Stimulated activated CD8-positive, alpha-beta memory T cell treated with anti-CD3 and anti-CD28 coated beads, Interleukin-7, amount 100 ng/mL, for 24 hours (primary cell): ENCODE data around the gene PCDHGC5.

Experiments used
- DNase-seq: peaks from one replicate; pipeline ENCODE4 v3.0.0-alpha.2; 2020; ENCODE audit warnings: low read depth

Gene PCDHGC5

DNA sequence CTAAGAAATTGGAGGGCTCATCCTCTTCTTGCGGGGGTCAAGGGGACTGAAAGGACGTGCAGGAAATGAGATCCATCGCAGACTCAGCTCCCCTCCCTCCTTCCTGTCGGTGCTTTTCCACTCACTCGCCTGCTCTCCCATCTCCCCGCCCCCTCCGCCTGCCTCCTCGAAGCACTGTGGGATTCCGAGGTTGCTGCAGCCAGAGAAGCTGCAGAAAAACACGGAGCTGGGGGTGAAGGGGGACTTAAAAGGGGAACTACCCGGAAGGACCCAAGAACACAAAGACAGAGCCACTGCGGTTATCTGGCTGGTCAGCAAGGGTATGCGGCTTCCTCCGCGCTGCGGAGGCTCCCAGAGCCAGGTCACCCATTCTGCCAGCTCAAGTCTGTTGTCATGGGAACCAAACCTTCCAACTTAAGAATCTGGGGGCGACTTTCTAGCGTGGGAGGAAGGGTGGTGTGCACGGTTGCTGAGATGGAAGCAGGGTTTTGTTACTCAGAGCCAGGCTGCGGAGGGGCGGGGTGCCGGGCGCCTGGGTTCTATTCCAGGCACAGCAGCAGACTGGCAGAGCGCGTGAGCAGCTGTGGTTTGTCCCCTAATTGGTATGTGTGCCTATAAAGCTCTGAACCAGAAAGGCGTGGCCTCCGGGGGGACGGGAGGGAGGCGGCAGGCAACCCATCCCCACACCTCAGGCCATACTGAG lies 24.9 kb downstream of the PCDHGC5 start:
- DNase-seq = no peak

DNA sequence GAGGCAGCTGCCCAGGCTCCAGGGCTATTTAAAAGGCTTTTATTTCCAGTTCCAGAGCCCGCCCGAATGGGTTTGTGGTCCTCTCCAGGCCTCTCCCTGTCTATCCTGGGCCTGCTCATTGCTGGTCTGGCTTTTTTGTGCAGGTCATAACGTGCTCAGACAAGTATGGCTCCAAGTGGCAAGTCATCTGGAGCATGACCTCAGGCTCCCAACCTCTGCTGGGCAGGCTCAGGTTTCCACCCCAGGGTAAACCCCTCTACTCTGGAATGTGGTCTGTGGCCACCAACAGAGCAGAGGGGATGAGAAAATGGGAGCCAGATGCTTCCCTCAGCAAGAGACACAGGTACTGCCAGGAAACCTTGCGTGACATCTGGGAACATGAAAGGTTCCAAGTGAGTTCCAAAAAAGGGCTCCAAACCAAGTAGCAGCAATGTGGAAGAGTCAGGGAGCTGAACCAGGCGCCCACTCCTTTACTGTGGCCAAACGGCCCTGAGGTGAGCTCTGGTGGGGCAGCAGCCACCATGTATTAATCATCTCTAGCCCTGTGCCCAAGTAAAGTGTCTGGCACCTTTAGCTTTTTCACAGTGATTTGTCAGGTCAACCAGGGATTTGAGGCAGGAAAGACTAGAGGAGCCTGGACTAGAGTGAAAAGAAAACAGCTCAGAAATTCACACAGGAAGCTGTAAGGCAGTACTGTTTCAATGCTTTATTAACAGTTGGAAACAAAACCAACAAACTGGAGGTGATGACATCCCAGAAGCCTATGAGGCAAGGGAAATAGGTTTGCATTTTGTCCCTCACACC lies 25.7 kb downstream of the PCDHGC5 start:
- DNase-seq = no peak

DNA sequence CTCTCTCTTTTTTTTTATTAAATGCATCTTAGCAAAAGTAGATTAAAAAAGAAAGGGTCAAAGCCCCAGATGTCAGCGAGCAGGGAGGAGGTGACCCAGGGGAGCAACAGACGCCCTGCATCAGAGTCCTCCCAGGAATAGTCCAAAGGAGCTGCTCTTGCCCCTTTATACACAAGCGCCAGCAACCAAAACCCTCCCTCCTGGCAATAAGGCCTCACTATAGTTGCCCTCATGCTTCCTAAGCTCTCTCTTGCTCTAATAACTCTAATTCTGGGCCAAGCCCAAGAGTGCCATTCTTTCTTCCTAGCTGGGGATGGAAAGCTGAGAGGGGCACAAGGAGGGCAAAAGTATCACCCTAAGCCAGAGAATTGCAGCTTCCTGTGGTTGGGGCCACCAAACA lies 26.3 kb downstream of the PCDHGC5 start:
- DNase-seq = no peak

DNA sequence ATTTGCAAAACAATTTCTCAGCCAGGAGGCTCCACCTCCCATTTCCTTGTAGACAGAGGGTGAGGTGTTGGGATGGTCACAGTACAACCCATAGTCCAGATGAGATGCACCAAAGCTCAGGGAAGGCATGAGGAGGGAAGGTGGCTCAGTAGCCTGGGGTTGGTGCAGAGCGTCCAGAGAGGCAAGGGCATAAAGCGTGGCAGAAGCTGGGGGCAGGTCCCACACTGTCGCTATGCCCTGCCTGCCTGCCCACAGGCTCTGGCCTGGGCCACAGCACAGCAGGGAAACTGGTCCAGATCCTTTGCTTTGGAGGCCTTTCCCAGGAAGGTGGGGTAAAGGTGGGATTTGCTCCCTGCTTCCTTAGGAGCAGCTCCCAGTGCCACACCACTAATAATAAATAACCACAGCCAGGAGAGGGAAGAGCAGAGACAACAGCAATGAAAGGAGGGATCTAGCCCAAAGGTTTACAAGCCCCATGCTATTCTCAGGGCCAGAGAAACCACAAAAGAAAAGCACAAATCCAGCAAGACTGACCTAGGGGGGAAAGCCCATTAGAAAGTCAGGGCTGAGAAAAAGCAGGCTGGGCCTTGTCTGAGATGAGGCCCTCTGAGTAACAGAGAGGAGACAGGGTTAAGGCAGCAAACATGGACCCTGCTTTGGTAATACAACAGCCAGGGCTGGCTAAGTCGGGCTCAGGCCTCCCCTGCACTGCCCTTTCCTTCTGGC lies 27.2 kb downstream of the PCDHGC5 start:
- DNase-seq = no peak

DNA sequence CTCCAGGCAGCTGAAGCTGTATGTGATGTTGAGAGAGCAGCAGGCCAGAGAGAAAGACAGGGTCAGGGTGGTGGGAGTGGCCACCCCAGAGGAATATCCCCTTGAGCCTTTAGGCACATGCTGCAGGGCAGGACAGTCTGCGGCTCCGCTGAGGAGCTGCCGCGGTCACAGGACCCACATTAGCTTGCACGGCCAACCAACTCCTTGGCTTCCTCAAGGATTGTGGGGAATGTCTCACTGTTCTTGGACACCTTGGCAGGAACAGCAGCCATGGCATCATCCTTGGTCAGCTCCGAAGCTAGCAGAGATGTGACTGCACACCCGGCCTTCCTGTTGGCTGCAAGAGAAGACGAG lies 27.8 kb downstream of the PCDHGC5 start:
- DNase-seq = no peak

DNA sequence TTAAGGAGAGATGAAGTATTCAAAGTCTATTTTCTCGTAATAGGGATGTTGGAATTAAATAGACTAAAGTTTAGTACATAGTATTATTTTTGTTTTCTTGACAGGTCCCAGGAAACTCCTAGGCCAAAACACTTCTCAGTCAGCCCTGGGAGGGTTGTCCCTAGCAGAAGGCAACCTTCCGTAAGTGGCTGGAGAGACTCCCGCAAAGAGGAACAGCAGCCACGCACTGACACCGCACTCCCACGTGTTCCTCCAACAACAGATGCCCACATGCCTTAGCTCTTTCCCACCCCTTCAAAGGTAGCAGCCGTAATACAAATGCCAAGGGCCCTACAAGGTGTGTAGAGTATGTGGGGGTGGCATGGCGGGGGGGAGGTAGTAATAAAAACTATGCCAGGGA lies 28.4 kb downstream of the PCDHGC5 start:
- DNase-seq = no peak

DNA sequence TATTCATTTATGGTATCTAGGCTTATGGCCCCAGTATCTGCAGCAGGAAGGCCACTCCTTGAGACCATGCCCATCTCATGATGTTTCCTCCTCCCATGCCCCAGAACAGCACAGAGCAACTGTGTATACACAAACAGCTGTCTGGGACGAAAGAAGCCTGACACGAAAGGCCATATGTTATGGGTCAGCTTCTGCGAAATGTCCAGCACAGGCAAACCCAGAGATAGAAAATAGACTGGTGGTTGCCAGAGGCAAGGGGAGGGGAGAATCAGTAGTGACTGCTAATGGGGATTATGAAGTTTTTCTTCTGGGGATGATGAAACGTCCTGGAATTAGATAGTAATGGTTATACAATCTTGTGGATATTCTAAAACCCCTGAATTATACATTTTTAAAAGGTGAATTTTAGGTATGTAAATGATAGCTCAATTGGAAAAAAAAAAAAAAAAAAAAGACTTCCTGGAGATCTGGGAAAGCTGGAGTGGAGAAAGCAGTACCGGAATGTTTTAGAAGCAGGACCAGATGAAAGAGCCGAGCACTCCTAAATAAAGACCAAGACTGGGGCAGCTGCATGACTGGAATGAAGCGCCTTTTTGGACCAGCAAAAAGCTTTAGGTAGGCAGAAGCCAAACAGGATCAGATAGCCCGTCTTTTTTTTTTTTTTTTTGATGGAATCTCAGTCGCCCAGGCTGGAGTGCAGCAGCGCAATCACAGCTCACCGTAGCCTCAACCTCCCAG lies 29.2 kb downstream of the PCDHGC5 start:
- DNase-seq = no peak

DNA sequence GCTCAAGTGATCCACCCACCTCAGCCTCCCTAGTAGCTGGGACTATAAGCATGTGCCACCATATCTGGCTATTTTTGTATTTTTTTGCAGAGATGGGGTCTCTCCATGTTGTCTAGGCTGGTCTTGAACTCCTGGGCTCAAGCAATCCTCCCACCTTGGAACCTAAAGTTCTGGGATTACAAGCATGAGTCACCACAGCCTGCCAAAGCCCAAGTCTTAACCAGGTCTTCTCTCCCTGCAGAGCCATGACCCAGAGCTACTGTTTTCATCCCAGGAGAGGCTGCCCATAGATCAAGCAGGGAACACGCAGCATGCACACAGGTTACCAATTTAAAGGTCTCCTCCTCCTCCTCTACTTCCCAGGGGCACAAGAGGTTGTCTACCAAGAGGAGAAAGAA lies 29.7 kb downstream of the PCDHGC5 start:
- no peak for DNase-seq

DNA sequence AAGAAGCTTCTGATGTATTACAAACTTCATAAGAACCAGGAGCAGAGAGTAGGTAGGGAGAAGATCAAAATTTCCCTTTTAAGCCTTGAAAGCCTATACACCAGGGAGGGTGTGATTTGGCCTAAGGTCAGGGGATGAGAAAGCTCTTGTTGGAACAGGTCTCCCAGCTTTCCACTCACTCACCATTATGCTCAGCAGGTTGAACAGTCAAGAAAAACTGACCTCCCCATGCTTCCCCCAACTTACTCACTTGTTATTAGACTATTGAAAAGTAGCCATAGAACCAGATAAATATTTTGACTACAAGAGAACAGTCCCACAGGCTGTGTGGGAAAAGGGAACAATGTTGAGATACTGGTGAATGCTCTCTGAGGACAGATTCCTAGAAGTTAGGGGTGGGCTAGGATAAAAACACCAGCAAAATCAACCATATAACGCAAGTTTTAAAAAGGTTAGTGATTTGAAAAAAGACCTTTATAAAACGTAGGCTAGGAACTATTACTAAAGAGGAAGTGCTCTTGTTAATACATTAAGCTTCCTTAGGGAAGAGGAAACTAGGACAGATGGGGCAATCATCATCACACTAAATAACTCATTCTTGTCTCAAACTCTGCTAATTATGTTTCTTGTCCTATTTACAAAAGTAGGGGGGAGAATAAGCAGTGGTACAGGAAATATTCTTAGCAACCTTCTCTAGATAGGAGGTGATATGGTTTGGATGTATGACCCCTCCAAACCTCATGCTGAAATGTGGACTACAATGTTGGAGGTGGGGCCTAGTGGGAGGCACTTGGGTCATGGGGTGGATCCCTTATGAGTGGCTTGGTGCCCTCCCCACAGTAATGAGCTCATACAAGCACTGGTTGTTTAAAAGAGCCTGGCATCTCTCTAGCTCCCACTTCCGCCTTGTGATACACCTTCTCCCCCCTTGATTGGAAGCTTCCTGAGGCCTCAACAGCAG lies 31.0 kb downstream of the PCDHGC5 start:
- DNase-seq = no peak

DNA sequence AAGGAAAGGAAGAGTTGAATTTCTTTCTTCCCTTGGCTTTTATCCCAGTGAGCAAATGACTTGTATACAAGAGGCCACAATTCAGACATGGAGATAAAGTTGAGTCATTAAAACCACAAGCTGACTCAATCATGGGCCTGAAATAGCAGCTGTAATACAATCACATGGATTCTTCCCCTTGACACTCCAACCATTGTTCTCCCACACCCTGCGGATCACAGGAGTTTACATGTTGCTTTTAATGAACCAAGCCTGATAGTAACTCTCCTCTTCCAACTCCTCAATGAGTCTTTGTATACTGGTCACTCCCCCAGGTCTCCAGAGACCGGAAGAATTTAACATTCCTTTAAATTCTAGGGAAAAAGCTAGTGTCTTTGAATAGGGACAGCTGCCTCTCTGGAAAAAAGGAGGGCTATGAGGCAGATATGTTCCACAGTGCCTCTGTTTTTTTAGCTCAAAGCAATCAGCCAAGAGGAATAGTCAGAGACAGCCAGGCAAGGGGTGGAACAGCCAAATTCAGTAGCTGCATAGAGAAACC lies 32.4 kb downstream of the PCDHGC5 start:
- no peak for DNase-seq

DNA sequence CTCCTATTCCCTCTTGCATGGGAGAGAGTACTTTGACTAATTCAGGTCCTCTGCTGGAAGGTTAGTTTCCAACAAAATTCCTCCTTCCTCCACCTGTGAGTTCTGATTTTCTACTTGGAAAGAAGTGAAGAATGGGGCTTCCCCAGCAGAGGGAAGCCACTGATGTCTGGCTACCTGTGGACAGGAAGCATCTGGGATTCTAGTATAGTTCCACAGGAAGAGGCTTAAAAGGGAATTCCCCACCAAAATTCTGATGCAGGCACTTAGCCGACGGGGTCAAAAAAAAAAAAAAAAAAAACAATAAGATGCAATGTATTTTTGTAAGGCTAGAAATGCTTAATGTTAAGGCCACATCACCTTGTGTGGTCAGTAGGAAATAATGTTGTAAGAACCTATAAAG lies 33.4 kb downstream of the PCDHGC5 start:
- no peak for DNase-seq

DNA sequence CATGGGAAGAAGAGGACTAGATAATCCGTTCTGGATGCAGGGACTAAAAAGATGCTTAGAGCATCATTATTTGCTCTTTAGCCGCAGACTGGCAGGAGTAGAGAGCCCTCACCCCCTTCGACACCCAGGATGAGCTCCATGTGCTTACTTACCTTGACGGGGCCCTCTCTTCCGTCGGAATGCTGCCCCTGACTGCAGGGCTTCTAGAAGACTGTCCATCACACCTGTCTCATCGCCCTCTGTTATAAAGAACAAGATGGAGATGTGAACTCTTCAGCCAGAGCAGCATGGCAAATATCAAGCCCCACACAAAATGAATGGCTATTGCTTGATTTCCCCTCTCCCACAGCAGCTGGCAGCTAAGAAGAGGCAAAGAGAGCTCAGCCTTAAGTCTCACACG lies 35.1 kb downstream of the PCDHGC5 start:
- DNase-seq = no peak

DNA sequence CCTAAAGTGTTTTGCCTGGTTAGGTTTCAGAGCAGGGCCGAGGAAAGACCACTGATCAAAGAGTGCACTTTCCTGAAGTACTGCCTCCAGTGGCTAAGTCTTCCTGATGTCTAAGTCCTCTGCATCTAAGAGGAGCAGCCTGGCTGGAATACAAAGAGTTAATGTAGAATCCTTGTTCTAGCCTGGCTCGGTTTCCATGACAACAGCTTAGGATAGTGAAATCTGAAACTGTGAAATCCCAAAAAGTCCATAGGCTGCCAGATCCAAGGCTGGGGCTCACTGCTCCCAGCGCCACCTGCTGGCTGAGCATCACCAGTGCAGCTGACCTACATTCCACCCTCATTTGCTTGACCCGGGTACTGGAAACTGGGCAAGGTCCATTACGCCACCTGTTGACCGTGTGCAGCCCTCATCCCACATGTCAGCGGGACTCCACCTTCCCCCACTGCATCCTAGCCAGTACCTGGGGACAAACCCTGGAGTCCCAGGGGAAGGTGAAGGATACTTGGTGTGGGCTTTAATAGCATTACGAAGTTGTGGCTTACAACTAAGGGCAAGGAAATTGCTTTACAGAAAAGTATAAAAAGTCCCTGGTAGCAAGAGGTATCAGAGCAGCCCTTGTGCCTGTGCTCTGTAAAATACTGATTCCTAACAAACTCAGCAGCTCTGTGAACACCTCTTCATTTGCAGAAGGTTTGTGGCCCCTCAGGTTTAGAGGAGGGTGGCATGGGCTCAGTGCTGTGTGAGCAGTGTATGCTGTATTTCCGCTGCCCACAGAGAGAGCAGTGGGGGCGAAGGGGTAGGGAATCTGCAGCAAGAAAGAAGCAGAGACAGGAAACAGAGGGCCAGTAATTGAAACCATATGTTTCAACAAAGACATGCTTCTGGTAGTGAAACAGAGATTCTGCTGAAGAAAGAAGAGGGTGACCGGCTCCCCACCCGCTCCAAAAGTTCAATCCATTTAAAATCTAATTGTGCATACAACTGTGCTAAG lies 36.0 kb downstream of the PCDHGC5 start:
- DNase-seq = no peak

DNA sequence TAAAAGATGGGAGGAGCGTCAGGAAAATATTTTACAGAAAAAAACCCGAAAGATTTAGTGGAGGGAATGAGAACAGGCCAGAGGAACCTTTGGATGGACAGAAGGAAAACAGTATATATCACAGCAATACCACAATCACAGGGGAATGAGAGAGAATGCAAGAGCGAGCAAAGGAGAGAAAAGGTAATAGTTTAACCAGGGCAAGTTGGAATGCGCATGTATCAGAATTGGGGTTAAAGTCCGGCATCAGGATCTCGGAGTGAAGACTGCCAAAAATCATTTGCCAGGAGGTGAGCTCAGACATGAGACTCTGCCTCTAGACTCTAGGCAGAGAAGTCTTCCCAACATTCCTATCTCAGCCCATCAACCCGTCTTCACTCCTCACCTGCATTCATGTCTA lies 36.8 kb downstream of the PCDHGC5 start:
- DNase-seq = no peak

DNA sequence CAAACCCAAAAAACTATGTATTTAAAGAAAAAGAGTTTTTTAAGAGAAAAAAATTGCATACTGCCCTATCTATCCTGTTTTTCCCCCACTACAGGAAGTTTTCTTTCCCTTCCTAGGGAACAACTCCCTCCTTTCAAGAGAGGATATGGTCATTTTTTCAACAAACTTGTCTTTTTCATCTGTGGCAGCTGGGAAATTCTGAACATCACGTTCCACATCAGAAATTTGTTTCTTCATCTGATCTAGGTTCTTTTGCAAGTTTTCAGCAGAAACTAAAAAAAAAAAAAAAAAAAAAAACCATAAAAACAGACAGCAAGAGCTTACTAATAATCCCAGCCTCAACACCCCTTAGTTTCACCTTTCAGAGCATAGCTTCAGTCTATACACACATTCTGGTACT lies 38.5 kb downstream of the PCDHGC5 start:
- no peak for DNase-seq

DNA sequence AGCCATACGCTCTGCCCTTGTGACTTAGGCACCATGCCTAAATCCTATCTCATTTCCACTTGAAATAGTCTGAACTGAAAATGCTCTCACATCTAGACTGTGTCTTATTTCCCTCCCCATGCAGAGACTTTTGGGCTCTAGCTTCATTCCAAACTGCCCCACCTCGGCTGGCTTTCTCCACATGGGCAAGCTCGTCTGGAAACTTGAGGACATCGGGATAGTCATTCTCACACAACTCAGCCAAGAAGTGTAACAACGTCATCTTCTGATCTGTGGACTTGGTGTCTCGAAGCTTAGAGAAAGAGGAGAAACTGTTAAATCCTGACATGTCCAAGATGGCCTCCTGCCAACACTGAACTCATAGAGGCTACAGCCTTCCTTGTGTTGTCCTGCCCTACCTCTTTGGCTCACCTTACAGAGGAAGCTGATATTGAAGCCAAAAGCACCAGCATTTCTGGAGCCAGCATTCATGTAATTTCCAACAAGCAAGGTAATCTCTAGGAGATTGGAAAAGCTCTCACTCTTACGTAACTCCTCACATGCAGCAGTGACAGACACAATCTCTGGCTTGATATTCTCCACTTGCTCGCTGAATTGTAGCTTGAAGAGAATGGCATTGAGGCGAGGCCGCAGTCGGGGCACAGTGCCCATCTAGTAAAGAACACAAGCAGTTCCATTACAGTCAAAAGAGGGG lies 39.6 kb downstream of the PCDHGC5 start:
- DNase-seq = no peak

DNA sequence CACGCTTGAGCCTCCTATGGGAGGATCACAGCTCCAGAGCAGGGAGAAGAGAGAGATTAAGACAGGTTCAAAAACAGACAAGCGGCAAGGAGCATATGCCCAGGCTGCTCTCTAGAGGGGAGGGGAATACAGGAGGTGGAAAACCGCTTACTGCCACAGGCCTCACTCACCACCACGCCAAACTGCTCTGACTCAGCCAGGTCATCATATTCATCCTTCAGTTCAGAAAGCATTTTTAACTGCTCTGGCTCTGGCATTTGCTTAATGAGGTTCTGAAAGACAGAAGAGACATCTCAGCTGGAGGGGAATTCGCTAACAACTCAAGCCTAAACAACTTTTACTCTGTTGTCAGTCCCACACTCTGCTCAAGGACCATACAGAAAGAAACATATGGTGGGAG lies 40.1 kb downstream of the PCDHGC5 start:
- DNase-seq = no peak

DNA sequence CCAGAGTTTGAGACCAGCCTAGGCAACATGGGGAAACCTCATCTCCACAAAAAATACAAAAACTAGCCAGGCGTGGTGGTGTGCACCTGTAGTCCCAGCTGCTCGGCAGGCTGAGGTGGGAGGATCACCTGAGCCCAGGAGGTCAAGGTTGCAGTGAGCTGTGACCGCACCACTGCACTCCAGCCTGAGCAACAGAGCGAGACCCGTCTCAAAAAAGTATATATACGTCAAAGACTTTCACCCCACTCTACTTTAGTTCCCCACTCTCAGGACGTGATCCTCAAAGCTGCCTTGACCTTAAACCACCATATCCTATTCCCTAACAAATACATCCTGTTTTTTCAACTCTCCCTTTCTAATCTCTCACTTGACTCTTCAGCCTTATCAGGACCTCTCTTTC lies 41.0 kb downstream of the PCDHGC5 start:
- DNase-seq = no peak

DNA sequence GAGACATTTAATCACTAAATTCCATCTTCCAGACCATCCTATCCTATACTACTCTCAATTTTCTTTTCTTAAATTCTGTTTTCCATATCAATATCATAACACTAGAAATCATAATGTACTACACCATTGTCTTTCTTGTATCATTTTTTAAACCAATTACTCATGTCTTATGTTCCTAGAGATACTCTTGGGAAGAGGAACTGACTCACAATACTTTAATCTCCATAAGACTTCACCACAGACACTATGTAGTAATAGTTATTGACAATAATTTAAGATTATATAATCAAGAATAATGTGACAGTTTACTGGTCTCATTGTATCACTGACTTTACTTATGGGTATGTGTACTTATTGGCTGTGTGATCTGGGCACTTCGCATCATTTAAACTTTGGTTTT lies 43.8 kb downstream of the PCDHGC5 start:
- no peak for DNase-seq
